Measurements from ENCODE around the gene TRIM59.

Gene TRIM59

DNA sequence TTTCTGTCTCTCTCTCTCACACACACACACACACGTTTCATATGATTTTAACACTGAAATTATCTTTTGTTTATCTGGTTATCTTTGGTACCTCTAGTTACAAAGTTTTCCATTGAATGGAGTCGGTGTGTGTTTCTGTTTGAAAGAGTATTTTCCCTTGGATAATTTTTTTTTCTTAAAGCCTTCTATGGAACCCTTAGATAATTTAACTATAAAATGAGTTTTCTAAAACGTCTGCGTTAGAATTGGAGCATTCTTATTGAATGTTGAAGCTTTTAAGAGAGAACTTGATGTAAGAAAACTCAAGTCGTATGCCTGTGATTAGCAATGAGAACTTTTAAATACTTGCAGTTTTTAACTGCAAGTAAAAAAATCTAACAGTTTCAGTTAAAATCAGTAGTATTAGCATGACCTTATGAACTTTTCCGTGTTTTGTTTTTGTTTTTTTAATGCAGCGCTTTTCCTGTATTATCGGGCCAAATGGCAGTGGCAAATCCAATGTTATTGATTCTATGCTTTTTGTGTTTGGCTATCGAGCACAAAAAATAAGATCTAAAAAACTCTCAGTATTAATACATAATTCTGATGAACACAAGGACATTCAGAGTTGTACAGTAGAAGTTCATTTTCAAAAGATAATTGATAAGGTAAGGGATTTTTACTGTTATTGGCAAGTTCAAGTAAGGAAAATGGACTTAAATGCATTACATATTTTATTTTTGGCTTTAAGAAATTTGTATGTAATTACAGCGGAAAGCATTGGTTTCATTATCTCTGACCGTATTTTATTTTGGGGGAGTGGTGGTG is 47.2 kb downstream of the TRIM59 start:
- no peak for DNase-seq

DNA sequence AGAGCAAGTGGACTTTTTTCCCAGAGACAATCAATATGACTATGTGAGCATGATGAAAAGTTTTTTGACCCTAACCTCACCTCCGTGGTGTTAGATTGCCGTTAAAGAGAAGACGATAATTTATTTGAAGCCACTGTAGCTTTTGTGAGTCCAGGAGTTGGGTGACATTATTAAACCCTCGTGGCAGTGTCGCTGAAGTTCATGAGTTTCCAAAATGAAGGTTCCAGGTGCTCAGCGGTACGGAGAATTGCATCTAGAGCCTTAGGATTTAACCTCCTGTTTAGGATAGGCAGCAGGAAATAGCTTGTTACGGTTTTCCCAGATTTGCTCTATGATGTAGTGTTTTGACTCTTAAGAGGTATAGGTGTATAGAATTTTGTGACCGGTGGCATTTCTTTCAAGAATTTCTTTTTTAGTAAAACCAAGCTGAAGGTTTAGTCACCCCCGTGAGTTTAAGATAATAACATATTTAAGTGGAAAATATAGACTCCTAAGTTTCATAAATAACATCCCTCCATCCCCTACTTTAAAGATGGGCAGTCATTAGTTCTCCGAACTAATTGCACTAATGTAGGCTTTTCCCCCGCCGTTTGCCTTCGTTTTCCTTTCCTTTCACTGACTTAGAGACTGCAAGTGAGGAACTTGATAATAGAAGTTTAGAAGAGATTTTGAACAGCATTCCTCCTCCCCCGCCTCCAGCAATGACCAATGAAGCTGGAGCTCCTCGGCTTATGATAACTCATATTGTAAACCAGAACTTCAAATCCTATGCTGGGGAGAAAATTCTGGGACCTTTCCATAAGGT is 48.1 kb downstream of the TRIM59 start:
- DNase-seq, result peak; percentile 78

DNA sequence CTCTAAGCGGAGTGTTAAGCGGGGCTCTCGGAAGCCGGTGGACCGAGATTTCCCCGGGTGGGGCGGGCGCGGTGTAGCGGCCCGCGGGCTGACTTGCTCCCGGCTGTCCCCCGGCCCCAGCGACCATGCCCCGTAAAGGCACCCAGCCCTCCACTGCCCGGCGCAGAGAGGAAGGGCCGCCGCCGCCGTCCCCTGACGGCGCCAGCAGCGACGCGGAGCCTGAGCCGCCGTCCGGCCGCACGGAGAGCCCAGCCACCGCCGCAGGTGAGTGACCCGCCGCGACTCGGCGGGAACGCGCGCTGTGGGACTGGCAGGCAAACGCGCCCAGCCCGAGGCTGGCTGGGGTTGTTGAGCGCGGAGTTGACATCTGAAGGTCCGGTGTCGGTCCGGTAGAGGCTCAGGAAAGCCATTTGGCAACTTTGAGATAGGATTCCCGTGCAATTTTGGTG is 48.9 kb downstream of the TRIM59 start:
- DNase-seq, result no peak

DNA sequence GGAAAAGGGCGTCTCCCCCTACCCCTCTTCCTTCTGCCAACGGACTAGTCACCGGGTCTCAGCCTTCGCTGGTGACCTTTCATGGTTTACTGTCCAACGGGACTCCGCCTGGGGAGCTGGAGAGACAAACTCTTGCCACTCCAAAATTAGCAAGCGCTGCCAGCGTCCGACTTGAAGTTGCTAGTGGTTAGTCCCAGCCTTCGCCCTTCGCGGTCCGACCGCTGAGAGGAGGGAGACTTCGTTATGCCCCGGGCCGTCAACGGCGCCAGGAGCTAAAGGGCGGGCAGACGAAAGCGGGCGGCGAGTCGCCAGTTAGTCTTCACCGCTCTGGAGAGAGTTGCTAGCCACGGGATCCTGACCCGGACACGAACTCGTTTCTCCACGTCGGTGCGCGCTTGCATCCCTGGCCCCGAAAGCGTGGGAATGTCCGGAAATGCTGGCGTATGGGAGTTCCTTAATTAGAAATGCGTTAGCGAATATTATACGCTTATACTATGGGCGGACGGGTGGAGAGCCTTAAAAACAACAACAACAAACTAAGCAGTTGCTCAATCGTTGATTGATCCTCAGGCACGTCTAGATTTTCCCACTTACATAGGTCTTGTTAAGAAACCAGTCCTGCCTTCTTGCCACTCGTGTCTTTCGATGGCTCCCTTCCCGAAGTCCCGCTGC is 49.4 kb downstream of the TRIM59 start:
- peak; percentile 45 for DNase-seq

DNA sequence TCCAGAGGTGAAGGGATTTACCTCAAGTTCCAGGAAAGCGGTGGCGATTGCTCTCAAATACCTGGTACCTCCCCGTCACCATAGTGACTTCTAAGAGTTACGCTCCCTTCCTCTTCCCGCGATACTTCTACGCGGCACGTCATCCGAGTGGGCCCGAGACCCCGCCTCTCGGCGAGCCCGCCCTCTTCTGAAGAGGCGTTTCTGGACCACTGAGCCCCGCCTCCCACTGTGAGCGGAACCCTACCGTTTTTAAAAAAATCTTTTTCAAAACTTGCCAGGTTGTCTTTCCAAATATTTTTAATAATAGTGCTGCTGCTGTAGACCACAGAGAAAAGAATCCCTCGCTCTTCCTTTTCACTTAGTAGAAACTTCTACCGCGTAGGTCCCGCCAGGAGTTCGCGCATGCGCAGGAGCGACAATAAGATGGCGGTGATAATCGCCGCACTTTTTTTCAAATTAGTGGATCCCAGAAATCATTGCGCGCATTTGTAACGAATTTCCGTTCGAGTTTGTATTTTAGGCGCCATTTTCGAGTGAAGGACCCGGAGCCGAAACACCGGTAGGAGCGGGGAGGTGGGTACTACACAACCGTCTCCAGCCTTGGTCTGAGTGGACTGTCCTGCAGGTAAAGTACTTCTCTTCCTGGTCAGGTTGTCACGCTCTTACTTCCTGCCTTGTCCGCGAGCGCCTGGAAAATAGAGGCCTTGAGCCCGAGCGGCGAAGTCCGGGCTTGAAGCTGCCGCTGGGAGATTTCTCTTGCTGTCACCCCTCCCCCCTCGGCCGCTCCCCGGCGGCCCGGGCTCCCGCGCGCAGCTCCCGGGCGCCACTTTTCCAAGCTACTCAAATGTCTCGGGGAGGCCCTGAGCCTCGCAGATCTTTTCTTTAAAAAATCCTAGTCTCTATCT is 50.2 kb downstream of the TRIM59 start, which contains the start of the genes IFT80 and SMC4:
IFT80 (minus strand) TSS at position 101 of the 905 bp plus-strand sequence. CDS start 14,625 bp downstream, outside the sequence.
SMC4 (plus strand) TSS at position 526 of the 905 bp plus-strand sequence. CDS start 1,177 bp downstream, outside the sequence.
- peak; percentile 97 for DNase-seq

DNA sequence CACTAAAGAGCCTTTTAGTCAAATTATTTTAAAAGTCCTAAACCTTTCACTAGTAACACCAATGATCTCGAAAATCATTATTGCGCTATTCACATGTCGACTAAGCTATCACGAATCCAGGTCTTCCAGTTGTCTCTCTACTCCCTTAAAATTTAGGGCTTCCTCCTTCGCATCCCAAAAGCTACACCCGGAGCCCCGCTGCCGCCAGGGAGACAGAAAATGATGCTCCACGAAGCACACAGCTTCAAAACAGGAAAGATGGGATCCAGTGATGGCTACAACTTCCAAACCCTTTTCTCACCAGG is 50.8 kb downstream of the TRIM59 start:
- DNase-seq, result no peak

DNA sequence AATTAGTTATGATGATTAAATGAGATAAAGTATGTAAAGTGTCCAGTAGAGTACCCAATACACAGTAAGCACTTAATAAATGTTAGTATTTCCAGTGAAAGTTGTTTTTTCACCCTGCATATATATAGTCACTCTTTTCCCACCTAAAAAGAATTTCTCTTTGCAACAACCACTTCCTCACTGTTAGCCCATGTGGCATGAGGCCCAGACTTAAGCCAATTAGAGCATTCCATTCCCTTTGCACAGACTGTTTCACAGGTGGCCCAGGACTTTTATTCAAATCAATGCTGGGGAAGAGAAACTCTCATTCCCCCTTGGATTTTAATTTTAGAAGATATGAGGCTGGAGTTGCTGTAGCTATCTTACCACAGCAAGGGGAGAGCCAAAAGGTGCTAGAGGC is 54.3 kb downstream of the TRIM59 start:
- DNase-seq, result peak; percentile 80

DNA sequence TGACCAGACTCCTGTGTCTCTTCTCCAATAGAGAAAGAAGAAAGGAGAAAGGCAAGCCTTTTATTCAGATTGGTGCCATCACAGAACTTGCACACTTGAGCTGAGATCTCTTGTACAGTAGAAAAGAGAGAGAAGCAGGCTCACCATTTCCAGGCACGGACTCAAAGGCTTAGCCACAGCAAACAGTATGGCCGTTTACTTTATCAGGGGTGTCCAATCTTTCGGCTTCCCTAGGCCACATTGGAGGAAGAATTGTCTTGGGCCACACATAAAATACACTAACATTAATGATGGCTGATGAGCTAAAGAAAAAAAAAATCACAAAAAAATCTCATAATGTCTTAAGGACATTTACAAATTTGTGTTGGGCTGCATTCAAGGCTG is 55.6 kb downstream of the TRIM59 start:
- no peak for DNase-seq

DNA sequence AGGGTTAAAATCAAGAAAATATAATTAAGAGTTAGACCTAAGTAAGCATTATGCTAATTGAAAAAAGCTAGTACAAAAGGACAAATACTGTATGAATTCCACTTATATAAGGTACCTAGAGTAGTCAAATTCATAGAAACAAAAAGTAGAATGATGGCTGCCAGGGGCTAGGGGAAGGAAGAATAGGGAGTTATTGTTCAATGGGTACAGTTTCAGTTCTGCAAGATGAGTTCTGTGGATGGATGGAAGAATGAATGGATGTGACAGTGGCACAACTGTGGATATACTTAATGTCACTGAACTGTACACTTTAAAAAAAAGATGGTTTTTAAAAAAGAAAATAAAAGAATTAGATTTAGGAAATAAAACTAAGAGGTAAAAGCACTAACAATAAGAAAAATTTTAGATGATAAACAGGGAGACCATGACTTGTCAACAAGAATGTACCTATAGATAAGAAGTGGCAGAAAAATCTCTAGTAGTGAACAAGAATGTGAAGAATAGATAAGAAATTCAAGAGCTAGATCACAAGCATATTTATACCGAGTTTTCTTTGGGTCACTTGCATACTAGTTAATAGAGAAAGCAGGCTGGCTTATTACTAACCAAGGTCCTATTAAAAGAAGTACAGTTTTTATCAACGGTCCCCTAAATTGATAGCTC is 56.1 kb downstream of the TRIM59 start:
- no peak for DNase-seq

DNA sequence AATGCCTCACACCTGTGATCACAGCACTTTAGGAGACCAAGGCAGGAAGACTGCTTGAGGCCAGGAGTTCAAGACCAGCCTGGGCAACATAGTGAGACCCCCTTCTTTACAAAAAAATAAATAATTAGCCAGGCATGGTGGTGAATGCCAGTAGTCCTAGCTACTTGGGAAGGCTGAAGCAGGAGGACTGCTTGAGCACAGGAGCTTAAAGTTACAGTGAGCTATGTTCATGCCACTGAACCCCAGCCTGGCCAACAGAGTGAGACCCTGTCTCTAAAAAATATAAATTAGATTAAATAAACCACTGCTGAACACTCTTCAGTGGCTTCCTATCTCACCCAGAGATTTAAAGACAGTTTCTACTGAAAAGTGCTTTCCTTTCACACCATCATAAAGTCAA is 56.8 kb downstream of the TRIM59 start:
- no peak for DNase-seq

DNA sequence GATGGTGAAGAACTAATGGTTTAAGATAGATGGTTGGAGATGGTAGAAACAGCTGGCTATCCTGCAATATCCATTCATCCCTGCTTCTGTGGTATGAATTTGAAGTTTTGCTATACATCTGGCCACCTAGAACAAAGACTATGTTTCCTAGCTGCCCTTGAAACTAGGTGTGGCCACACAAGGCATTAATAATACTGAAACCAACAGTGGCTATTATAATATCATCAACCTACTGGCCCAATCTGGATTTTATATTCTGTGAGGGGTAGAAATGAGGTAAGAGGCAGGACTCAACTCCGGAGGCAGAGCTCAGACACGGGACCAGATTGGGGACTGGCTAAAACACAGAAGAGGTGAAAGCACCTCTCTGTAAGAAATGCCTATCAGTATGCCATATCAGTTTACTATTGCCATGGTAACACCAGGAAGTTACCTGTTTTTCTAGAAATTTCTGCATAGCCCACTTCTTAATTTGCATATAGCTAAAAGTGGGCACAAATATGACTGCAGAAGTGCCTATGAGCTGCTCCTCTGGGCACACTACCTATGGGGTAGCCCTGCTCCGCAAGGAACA is 58.9 kb downstream of the TRIM59 start:
- no peak for DNase-seq
